ENCODE measurements around the gene FAM13A. TPM values are rescaled to one million over a fixed set of nuclear protein-coding genes. Genes with fewer than 3 reads are reported as not detected.
"Not testable (repeated sequence)": the region's sequence is repeated elsewhere in the genome, so short reads cannot be mapped to it uniquely, and the experiment has no call there.

Gene FAM13A
- total and polyA plus RNA-seq, 2 donors (not counting 3 experiments of a cell fraction or from before 2014, with no cell fraction given): 3.3 to 10.5 TPM

DNA sequence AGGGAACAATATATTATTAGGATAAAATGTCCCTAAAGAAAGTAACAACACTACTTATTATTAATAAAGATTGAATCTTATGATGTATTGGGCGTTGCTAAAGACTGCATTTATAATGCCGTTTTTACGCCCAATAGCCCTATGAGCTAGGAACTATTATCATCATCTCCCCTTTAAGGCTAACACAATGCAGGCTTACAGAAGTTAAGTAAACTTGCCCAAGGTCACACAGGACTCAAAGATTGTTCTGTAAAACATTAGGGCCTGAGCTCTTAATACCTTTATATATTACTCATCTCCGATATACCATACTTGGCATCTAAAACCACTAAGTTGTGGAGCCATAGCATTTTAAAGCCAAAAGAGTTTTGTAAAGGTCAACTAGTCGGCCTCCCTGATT, 149.5 kb downstream of the FAM13A start:
- Histone ChIP-seq H3K79me2 (ENCODE audit: control insufficient read depth, insufficient read depth, low read length) (no peaks in the 10 kb centered on the region), H3K27ac (ENCODE audit: insufficient read depth, low read depth, low read length) (no peak overlapping the region), H3K9me3 (replicated peaks; ENCODE audit: control insufficient read depth, insufficient read depth, low read length) (no peaks in the 10 kb centered on the region), H3K9ac (replicated peaks; ENCODE audit: extremely low read depth, insufficient read depth, low read length) (no peak overlapping the region), H3K4me2 (ENCODE audit: insufficient read depth, low read length) (no peak overlapping the region), H4K20me1 (replicated peaks; ENCODE audit: control insufficient read depth, extremely low read depth, insufficient read depth, low read length) (no peaks in the 10 kb centered on the region), H2AFZ (ENCODE audit: low read depth, low read length) (no peak overlapping the region), H3K36me3 (ENCODE audit: control insufficient read depth in 2 of 2, extremely low read depth in 1 of 2, insufficient read depth in 2 of 2, low read length in 2 of 2) (no peaks in the 10 kb centered on the region), H3K27me3 (ENCODE audit: control insufficient read depth in 2 of 2, insufficient read depth in 2 of 2, low read length in 2 of 2) (no peaks in the 10 kb centered on the region), H3K4me1 (ENCODE audit: control insufficient read depth, extremely low read depth, insufficient read depth, low read length) (no peaks in the 10 kb centered on the region), H3K4me3 (replicated peaks in 1 of 3; ENCODE audit: insufficient read depth in 1 of 3, low read depth in 1 of 3, low read length in 3 of 3) (no peak overlapping the region), H3K9me1 (replicated peaks; ENCODE audit: control insufficient read depth, extremely low read depth, insufficient read depth, low read length) (no peaks in the 10 kb centered on the region)
- ChIA-PET POLR2A (no interaction called here), CTCF (no interaction called here)
- DNase-seq (ENCODE audit: low read depth, low spot score) (no peak), FAIRE-seq (no peak)
- TF ChIP-seq GATA2 (IDR thresholded peaks at IDR 0.05; ENCODE audit: insufficient read depth, insufficient read length, low read depth, low read length) (no peak), POLR2A (IDR thresholded peaks at IDR 0.05; ENCODE audit: low read depth, low read length) (no peak), JUN (IDR thresholded peaks at IDR 0.05; ENCODE audit: borderline replicate concordance, insufficient read depth, insufficient read length, low read depth) (no peak), EZH2 (IDR thresholded peaks at IDR 0.05; ENCODE audit: borderline replicate concordance, low read depth, low read length, severe bottlenecking) (no peak), POLR2AphosphoS5 (IDR thresholded peaks at IDR 0.05; ENCODE audit: insufficient read depth, low read depth, low read length) (no peak), FOS (IDR thresholded peaks at IDR 0.05; ENCODE audit: borderline replicate concordance, insufficient read depth, low read length) (no peak), MYC (IDR thresholded peaks at IDR 0.05; ENCODE audit: low read depth, low read length) (no peak)
- TF ChIP-seq, protein P1, sequence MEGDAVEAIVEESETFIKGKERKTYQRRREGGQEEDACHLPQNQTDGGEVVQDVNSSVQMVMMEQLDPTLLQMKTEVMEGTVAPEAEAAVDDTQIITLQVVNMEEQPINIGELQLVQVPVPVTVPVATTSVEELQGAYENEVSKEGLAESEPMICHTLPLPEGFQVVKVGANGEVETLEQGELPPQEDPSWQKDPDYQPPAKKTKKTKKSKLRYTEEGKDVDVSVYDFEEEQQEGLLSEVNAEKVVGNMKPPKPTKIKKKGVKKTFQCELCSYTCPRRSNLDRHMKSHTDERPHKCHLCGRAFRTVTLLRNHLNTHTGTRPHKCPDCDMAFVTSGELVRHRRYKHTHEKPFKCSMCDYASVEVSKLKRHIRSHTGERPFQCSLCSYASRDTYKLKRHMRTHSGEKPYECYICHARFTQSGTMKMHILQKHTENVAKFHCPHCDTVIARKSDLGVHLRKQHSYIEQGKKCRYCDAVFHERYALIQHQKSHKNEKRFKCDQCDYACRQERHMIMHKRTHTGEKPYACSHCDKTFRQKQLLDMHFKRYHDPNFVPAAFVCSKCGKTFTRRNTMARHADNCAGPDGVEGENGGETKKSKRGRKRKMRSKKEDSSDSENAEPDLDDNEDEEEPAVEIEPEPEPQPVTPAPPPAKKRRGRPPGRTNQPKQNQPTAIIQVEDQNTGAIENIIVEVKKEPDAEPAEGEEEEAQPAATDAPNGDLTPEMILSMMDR (IDR thresholded peaks at IDR 0.05; ENCODE audit: extremely low read depth in 1 of 2, insufficient read depth in 1 of 2, low read depth in 1 of 2, low read length in 2 of 2): no peak
- TF ChIP-seq, protein P2, sequence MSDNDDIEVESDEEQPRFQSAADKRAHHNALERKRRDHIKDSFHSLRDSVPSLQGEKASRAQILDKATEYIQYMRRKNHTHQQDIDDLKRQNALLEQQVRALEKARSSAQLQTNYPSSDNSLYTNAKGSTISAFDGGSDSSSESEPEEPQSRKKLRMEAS (IDR thresholded peaks at IDR 0.05; ENCODE audit: insufficient read depth, insufficient read length): no peak
- dilution Hi-C loops (cut with MboI; ENCODE audit: extremely low pct_ligation_motif_present, low sequenced_read_pairs) (no loop called here), intact Hi-C loops (cut with micrococcal nuclease) (no loop called here)
- BruUV-seq (replicated peaks): no TSS peak

DNA sequence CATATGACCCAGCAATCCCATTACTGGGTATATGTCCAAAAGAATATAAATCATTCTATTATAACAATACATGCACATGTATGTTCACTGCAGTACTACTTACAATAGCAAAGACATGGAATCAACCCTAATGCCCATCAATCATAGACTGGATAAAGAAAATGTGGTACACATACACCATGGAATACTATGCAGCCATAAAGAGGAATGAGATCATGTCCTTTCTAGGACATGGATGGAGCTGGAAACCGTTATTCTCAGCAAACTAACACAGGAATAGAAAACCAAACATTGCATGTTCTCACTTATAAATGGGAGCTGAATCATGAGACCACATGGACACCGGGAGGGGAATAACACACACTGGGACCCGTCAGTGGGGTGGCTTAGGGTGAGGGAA, 152.7 kb downstream of the FAM13A start:
- intact Hi-C loops (cut with micrococcal nuclease); POLR2A ChIA-PET; CTCF ChIA-PET; H3K9me3 ChIP-seq (replicated peaks; ENCODE audit: control insufficient read depth, insufficient read depth, low read length); H3K4me2 ChIP-seq (ENCODE audit: insufficient read depth, low read length); H3K27ac ChIP-seq (ENCODE audit: insufficient read depth, low read depth, low read length); H2AFZ ChIP-seq (ENCODE audit: low read depth, low read length); H3K79me2 ChIP-seq (ENCODE audit: control insufficient read depth, insufficient read depth, low read length); H3K9ac ChIP-seq (replicated peaks; ENCODE audit: extremely low read depth, insufficient read depth, low read length); H3K4me1 ChIP-seq (ENCODE audit: control insufficient read depth, extremely low read depth, insufficient read depth, low read length); DNase-seq (ENCODE audit: low read depth, low spot score); FAIRE-seq; H3K36me3 ChIP-seq (ENCODE audit: control insufficient read depth in 2 of 2, extremely low read depth in 1 of 2, insufficient read depth in 2 of 2, low read length in 2 of 2); BruUV-seq (replicated peaks); H3K9me1 ChIP-seq (replicated peaks; ENCODE audit: control insufficient read depth, extremely low read depth, insufficient read depth, low read length); H3K4me3 ChIP-seq (replicated peaks in 1 of 3; ENCODE audit: insufficient read depth in 1 of 3, low read depth in 1 of 3, low read length in 3 of 3); H4K20me1 ChIP-seq (replicated peaks; ENCODE audit: control insufficient read depth, extremely low read depth, insufficient read depth, low read length); dilution Hi-C loops (cut with MboI; ENCODE audit: extremely low pct_ligation_motif_present, low sequenced_read_pairs); H3K27me3 ChIP-seq (ENCODE audit: control insufficient read depth in 2 of 2, insufficient read depth in 2 of 2, low read length in 2 of 2): not testable (repeated sequence)
